Mesothelial cell of epicardium (in vitro differentiated cells): ENCODE results near the gene USP40. TPM values are rescaled to one million over a fixed set of nuclear protein-coding genes. Genes with fewer than 3 reads are reported as not detected.

Experiments used
- DNase-seq, 2 experiments: peaks; one replicate each; pipeline ENCODE4 v3.0.0; 2021; ENCODE audit warnings: low spot score in 2 of 2; ENCODE audit not compliant: unreplicated experiment in 2 of 2
- H3K27ac Mint-ChIP-seq: 2 replicates; pipeline ENCODE4 v1.8.0; 2021; ENCODE audit warnings: mixed read lengths
- H3K27me3 Mint-ChIP-seq: 2 replicates; pipeline ENCODE4 v1.8.0; 2021; ENCODE audit warnings: low read depth, mixed read lengths
- H3K36me3 Mint-ChIP-seq: 2 replicates; pipeline ENCODE4 v1.8.0; 2021; ENCODE audit warnings: mixed read lengths
- H3K4me1 Mint-ChIP-seq: 2 replicates; pipeline ENCODE4 v1.8.0; 2021; ENCODE audit warnings: mixed read lengths
- H3K4me3 Mint-ChIP-seq: 2 replicates; pipeline ENCODE4 v1.8.0; 2021; ENCODE audit warnings: mild to moderate bottlenecking, moderate library complexity, mixed read lengths
- H3K9me3 Mint-ChIP-seq: 2 replicates; pipeline ENCODE4 v1.8.0; 2021; ENCODE audit warnings: mixed read lengths
- total RNA-seq: library from RNA; stranded (reverse); gene quantifications from 3 replicates; pipeline ENCODE4 v1.2.1, GENCODE V29; 2021
- TF ChIP-seq, protein P1 (sequence below): fragments of 200-600 bp; sonication (generic); IDR thresholded peaks from one replicate; pipeline ENCODE4 v1.5.0; 2021; ENCODE audit warnings: antibody characterized with exemption; ENCODE audit not compliant: unreplicated experiment

Gene USP40
- total RNA-seq, 1 donor from 2014 or later = 51.0 TPM

DNA sequence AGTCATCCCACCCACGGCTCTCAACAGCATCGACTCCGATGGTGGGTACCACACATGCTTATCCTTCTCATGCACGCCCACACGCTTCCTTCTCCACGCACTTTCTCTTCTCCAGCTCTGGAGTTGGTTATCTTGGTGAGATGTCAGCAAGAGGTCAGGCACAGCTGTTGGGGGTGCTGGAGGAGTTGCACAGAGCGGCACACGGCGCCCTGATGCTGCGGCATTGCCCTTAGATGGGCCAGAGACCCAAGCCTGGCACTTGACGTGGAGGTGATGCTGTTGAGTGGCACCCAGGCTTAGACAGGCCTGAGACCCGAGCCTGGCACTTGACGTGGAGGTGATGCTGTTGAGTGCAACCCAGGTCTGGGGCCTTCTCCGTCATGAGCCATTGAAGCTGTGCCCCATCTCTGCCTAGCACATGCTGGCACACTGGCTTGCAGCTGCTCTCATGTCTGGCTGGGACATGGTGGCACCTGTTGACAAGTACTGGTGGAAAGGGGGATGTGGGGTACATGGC, 129.1 kb downstream of the USP40 start:
- H3K27ac Mint-ChIP-seq = no peak overlapping the region
- no peak overlapping the region for H3K4me3 Mint-ChIP-seq
- H3K9me3 Mint-ChIP-seq = peaks cover 3% of the 10 kb centered on the region
- H3K4me1 Mint-ChIP-seq = peaks cover 1% of the 10 kb centered on the region
- peaks cover 7% of the 10 kb centered on the region for H3K36me3 Mint-ChIP-seq
- H3K27me3 Mint-ChIP-seq = no peaks in the 10 kb centered on the region
- TF ChIP-seq, protein P1, sequence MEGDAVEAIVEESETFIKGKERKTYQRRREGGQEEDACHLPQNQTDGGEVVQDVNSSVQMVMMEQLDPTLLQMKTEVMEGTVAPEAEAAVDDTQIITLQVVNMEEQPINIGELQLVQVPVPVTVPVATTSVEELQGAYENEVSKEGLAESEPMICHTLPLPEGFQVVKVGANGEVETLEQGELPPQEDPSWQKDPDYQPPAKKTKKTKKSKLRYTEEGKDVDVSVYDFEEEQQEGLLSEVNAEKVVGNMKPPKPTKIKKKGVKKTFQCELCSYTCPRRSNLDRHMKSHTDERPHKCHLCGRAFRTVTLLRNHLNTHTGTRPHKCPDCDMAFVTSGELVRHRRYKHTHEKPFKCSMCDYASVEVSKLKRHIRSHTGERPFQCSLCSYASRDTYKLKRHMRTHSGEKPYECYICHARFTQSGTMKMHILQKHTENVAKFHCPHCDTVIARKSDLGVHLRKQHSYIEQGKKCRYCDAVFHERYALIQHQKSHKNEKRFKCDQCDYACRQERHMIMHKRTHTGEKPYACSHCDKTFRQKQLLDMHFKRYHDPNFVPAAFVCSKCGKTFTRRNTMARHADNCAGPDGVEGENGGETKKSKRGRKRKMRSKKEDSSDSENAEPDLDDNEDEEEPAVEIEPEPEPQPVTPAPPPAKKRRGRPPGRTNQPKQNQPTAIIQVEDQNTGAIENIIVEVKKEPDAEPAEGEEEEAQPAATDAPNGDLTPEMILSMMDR = no peak
- DNase-seq = no peak

DNA sequence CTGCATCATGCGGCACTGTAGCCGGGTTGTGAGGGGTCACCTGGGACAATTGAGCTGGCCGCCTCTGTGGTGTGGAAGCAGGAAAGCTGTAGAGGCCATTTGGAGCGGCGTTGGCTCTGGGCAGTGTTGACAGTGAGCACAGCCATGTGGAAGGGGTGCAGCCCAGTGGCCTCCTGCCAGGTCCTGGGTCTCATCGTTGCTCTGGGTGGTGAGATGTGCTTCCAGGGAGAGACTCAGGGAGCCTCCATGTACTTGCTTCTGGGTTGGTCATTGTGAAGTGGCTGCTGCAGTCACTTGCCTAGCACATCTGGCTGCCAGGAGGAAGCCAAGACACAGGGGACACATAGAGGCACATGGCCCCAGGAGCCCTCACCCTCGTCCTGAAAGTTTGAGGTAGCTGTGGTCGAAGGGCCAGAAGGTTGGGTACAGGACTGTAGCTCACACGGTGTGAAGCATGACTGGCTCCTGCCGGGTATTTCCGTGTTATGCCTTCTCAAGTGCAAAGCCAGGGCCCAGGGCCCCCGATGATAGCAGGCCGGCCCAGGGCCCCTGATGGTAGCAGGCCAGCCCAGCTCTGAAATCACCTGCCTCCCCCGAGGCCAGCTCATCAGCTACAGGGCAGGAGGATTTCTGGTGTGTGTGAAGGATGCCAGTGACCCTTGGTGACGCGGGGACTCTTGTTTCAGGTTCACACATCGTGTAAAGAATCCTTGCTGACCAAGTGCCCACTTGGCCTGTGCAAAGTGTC, 129.7 kb downstream of the USP40 start:
- H3K4me3 Mint-ChIP-seq = no peak overlapping the region
- H3K9me3 Mint-ChIP-seq = peaks cover 3% of the 10 kb centered on the region
- H3K4me1 Mint-ChIP-seq = peaks cover 1% of the 10 kb centered on the region
- H3K27ac Mint-ChIP-seq = no peak overlapping the region
- DNase-seq = no peak
- H3K36me3 Mint-ChIP-seq = peaks cover 7% of the 10 kb centered on the region
- TF ChIP-seq, protein P1 = no peak
- no peaks in the 10 kb centered on the region for H3K27me3 Mint-ChIP-seq

DNA sequence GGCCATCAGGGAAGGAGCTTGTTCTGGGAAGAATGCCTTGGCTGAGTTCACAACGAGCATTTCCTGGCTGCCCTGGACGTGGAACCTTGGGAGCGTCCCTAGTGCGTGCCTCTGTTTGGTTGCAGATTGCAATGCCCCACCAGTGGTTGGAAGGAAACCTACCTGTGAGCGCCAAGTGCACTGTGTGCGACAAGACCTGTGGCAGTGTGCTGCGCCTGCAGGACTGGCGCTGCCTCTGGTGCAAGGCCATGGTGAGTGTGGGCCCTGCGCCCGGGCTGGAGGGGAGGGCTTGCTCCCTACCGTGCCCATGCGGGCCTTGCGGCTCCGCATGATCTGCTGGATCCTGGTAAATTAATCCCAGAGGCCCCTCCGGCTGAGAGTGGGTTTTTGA, 130.4 kb downstream of the USP40 start:
- Mint-ChIP-seq H3K27me3 (no peaks in the 10 kb centered on the region), H3K4me1 (peaks cover 1% of the 10 kb centered on the region), H3K27ac (no peak overlapping the region), H3K9me3 (peaks cover 3% of the 10 kb centered on the region), H3K36me3 (peaks cover 7% of the 10 kb centered on the region), H3K4me3 (no peak overlapping the region)
- no peak for DNase-seq
- TF ChIP-seq, protein P1 = no peak

DNA sequence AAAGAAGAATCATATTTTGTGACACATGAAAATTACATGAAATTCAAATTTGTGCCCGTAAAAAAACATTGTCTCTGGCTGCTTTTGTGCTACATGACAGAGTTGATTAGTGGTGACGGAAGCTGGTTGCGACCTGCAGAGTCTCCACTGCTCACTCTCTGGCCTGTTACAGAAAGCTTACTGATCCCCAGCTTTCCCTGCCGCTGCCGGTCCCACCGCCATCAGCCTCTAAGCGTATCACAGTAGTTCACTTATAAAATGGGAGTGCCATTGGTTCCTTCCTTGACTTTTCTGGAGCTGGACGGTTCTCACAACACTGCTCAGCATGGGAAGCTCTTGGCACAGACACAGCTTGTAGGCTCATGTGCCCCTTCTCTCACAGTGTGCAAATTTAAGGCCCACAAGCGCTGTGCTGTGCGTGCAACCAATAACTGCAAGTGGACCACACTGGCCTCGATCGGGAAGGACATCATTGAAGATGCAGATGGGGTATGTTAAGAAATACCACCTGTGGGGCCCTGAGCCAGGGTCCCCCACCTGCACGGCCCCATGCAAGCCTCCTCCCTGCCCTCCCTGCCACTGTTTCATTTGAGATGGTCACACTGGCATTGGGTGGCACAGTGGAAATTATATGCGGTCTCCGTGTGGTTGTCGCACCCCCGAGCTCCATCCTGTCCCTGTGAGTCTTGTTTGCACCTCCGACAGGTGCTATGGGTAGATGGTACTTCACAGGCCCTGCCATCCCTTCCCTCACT, 131.0 kb downstream of the USP40 start:
- DNase-seq = no peak
- Mint-ChIP-seq H3K4me3 (no peak overlapping the region), H3K27ac (no peak overlapping the region), H3K36me3 (peaks cover 7% of the 10 kb centered on the region), H3K27me3 (no peaks in the 10 kb centered on the region), H3K4me1 (peaks cover 1% of the 10 kb centered on the region), H3K9me3 (peaks cover 3% of the 10 kb centered on the region)
- TF ChIP-seq, protein P1 = no peak

DNA sequence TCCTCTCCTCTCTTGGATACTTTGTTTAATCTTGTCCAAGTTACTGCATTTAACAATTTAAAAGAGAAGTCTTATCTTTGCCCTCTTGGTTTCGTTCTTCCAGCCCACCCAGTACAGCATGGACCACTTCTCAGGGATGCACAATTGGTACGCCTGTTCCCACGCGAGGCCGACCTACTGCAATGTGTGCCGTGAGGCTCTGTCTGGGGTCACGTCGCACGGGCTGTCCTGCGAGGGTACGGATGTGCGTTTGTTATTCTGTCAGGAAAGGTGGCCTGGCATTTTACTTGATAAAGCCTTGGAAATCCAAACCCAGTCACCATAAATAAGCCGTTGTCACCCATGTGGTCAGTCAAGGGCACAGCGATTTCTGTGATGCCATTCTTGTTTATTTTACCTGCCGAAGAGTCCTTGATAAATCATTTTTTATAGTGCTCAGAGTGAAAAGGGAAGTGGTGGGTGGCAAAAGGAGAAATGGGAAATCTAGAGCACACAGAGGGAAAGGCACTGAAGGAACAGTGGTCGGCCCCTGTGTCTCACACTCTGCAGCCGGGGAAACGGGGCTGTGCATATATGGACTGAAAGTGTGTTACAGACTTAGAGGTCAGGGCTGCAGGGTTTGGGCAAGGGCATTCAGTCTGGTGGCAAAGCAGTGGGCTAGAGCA, 131.8 kb downstream of the USP40 start:
- no peak for DNase-seq
- Mint-ChIP-seq H3K9me3 (peaks cover 3% of the 10 kb centered on the region), H3K4me3 (no peak overlapping the region), H3K27ac (no peak overlapping the region), H3K27me3 (no peaks in the 10 kb centered on the region), H3K4me1 (peaks cover 1% of the 10 kb centered on the region), H3K36me3 (peaks cover 7% of the 10 kb centered on the region)
- TF ChIP-seq, protein P1 = no peak
